Left lobe of liver (tissue), 2 donors: ENCODE data around the gene NEDD4L. TPM values are rescaled to one million over a fixed set of nuclear protein-coding genes. Genes with fewer than 3 reads are reported as not detected.

Experiments
- ATAC-seq: fragments of 200-7000 bp; cut with Tn5 transposase; one replicate; pipeline ENCODE4 v1.9.1; 2020; ENCODE audit warnings: mild to moderate bottlenecking, moderate library complexity
- DNase-seq: peaks from one replicate; pipeline ENCODE4 v3.0.0-alpha.2; 2020; ENCODE audit warnings: low spot score
- total RNA-seq: library from RNA; stranded (reverse); gene quantifications from one replicate; pipeline ENCODE4 v1.2.1, GENCODE V29; 2021
- donor health status: DM: no; HTN: no; CAD: no; lungs with moderate emphysema.
- donor health status: DM: no; HTN: yes; CAD: no.

The NEDD4L gene
- total RNA-seq, 1 donor from 2014 or later: 22.3 TPM

DNA sequence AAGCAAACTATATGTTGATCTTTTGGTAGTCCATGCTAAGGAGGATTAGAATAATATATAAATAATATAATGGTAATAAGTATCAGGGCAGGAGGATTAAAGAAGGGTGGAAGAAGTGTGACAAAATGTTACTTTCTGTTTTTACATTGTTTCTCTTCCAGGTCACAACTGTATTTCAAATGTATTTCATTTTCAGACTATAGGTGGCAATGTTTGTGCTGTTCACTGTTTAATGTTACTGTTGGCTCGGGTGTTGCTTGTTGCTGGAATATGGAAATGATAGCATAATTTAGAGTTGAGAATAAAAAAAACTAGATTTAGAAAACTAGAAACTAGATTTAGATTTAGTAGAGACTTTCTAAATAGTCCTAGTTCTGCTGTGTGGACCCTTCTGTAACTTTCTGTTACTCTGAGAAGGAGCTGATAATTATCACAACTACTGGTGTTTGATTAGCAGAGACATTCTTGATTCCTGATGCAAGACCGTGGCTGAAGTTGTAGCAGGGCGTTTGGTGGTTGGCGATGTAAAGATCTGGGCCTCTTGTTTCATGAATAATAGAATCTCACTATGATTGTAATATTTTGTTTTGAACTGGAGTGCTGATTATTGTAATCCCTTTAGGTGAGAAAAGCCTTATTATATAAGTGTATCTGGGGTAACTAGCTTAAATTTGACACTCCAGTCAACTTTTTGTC lies 7.9 kb downstream of the NEDD4L start:
- ATAC-seq: peak; percentile 68
- no peak for DNase-seq

DNA sequence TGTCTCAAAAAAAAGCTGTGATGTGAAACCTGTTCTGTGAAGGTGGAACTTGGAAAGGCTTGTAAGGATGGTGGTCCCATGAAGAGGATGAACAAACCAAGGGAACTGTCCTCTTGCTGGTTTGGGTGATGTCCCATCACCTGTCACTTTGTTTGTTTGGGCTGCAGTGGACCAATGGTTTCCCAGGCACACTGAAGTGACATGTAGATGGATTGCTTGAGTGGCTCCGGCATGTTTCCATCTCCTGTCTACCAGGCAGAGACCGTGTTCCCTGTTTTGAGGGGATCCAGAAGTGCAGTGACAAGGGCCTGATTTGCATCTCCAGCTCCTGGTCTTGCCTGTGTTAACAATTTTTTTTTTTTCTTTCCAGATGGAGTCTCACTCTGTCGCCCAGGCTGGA lies 8.9 kb downstream of the NEDD4L start:
- no peak for ATAC-seq
- DNase-seq: no peak

DNA sequence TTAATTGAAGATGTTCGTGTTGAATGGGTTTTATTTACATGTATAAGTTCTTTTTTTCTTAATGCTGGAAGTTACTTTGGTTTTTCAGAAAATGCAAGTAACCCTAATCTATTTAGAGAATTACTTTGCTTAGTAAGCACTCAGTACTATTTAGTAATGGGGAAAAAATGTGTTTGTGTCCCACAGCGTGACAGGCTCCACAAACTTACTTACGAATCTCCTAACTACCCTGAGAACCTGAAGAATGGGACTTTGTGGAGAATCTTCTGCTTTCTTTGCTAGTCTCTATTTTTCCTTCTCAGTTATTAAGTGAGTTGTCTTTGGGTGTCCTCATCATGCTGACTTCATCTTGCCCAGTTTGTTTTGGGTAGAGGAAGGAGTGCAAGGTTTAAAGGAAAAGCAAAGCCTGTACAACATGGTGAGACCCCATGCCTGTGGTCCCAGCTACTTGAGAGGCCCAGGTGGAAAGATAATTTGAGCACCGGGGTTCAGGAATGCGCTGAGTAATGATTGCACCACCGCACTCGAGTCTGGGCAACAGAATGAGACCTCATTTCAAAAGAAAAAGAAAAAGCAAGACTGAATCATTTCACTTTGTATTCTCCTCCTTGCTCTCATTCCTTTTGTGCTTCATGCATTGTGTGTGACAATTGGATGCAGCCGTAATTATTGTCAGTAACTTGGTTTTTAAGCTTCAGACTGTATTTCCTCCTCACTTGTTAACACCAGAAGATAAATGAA lies 10.2 kb downstream of the NEDD4L start:
- DNase-seq (no peak), ATAC-seq (peak; percentile 27)

DNA sequence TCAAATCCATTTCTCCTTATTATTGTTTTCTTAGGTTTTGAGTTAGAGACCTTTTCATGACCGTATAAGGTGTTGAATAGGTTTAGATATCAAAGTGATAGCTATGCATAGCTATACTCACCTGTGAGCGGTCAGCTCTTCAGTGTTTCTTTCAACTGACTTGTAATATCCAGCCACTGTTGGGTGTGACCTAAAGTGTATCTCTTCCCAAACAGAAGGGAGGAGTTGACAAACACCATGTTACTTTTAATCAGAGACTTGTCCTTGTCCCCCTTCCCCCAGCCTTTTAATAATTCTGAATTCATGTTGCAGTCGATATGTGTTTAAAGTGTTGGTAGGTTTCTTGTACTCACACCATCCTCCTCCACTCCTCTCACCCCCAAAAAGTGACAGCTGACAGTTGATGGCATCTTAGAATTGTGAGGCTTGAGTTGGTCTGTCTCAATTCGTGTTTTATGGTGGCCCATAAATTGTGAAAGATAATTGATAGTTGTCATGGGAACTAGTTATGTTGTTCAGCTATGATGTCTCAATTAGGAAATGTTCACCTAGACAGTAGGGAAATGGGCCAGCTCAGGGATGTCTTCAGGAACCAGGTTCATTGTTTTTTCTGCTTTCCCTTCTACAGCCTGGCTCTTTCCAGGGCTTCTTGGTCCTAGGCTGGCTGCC lies 12.0 kb downstream of the NEDD4L start:
- DNase-seq: no peak

DNA sequence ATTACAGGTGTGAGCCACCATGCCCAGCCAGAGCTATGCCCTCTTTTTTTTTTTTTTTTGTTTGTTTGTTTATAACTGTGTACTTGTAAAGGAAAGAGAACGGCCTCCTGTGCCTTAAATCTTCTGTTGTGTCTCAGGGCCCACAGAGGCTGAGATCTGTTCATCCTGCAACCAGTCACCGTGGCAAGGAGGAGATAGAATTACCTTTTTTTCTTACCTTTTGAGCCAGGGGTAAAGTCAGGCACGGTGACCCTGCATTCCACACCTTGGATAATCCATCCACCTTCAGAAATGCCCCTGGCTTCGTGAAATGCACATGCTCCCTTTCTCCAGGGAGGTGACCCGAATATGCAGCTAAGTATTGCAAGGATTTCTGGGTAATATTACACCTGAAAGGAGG lies 12.8 kb downstream of the NEDD4L start:
- DNase-seq: no peak
- peak; percentile 12 for ATAC-seq

More for the DNA sequence above, 12.0 kb downstream of the NEDD4L start:
- no peak for ATAC-seq

DNA sequence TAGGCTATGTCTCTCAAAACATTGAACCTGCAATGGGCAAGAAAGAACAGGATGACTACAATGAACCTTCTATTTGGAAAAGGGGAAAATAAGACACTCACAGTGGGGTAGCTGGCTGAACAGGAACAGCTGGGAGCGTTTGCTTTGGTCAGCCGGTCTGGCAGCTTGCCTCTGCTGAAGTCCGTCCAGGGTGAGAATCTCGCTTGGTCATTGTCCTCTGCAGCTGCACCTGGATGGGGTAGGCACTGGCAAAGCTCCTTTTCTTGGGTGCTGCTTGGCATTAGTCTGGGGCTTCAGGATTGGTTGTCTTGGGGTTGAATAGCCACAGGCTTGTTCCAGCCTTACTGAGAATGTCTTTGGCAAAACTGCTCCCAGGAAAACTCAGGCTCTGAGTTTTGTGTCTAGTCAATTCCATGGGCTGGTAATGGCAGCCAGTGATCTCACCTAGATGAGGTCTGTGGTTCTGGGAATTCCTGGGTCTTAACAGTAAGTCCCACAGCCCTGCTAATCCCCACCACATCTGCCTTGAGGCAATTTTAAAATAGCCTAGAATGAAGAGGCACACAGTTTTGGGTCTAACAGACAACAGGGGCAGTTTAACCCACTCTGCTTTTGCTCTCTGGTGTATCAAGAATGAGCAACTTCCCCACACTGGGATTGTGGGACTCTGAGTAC lies 13.4 kb downstream of the NEDD4L start:
- peak; percentile 79 for DNase-seq
- ATAC-seq: peak; percentile 97

DNA sequence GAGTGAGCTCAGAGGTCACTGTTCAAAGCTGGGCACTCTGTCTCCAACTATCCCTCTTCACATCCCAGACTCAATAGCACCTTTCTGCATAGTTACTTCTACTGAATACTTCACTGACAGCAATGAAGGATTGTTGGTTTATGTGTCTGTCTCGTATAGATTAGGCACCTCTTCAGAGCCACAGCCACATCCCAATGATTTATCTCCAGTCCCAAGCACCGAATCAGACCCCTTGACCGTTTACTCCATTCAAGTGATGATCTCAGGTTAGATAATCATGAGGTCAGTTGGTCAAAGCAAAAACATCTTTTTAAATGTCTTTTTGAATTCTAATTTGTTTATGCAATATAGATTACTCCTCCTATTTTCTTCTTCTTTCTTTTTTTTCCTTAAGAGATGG lies 14.7 kb downstream of the NEDD4L start:
- no peak for DNase-seq
- ATAC-seq: no peak

DNA sequence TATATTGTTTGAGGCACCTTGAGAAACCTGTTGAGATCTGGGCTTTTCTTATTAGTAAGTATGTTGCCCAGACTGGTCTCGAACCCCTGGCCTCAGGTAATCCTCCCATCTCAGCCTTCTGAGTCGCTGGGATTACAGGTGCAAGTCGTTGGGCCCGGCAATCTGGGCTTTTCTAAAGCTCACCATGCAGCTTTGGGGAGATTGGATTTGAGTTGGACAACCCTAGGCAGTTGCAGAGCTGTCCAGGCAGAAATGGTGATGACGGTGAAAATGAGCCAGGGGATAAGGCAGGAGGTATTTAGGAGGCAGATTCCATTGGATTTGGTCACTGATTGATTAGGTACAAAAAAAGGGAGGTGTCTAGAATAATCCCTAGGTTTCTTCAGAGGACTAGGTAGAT lies 16.2 kb downstream of the NEDD4L start:
- DNase-seq (no peak), ATAC-seq (no peak)

DNA sequence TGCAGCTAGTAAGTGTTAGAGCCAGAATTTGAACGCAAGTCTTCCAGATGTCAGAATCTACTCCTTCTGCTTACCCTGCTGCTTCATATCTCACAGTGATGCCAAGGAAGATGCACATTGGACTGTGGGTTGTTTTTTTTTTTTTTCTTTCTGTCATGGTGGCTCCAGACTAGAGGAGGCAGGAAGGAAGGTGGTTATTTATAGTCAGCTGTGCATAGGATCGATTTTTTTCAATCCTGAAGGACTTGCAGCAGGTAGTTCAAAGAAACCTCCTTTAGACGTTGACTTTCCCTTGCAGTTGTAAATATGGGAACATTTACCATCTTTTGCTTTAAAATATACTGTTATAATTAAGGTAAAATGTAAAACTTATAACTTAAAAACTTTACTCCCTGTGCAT lies 17.3 kb downstream of the NEDD4L start:
- ATAC-seq: no peak
- DNase-seq: no peak

DNA sequence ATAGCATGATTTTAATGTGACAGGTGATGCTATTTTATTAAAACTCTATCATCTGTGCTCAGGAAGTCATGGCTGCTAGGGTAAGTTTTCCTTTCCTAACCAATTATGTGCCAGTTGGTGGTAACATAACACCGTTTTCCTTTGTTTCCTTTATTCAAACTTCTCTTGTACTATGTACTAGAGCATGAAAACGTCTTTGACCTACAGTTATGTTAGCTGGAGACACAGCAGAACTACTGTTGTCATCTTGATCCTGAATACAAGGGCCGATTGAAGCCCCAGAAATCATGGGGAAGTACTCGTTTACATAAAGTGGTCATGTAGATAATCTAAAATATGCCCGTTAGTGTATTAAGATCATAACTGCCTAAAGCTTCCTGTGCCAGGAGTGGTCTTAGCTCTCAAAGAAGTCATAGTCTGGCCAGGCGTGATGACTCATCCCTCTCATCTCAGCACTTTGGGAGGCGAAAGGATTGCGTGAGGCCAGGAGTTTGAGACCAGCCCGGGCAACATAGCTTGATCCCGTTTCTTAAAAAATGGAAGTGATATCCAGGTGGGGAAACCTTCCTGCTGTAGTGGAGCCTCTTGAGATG lies 20.5 kb downstream of the NEDD4L start:
- DNase-seq: no peak
- no peak for ATAC-seq

DNA sequence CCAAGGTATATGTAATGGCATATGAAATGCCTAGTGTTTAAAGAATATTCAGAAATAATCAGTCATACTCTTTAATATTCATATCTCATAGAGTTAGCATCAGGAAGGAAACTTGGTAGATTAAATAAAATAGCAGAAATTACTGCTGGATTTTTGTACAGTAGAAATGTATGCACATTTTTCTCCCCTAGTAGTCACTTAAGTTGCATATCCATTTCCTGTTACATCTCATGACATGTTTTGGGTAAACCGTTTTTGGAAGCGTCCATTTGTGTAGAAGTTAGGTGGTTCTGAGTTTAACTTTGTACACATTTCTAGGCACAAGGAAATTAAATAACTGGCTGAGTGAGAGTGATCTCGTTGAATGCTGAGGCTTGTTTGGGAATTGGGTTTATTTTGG lies 21.9 kb downstream of the NEDD4L start:
- DNase-seq: no peak
- ATAC-seq: no peak

DNA sequence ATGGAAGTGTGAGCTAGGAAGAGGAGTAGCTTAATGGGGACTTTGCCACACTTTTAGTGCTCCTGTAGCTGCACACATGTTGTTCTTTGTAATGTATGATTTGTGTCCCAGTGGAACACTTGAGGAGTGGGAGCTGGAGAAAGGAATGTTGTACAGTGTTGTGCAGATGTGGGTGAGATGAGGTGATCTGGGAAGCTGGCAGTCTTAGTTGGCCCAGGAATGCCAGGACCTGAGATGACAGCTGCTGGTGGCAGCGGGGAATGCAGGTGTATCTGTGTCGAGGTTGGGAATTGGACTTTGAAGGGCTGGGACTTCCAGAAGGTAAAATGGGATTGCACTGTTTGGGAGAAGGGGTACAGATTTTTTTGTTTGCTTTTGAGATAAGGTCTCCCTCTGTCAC lies 23.6 kb downstream of the NEDD4L start:
- DNase-seq: peak; percentile 30

DNA sequence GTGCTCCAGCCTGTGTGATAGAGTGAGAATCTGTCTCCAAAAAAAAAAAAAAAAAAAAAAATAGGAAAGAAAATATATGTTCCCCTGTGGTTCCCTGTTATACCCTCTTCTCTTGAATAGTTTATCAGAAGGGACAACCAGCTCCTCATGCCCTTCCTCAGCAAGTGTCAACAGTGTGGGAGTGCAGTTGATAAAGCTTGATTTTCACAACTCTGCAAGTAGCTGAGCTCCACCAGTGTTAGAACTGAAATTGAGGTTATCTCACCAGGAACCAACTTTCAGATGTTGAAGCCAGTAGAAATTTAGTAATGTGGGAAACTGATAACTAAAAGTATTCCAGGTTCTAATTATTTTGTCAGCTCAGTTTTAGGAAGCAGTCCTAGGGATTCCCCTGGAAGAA lies 25.1 kb downstream of the NEDD4L start:
- no peak for DNase-seq
- peak; percentile 33 for ATAC-seq

More for the DNA sequence above, 23.6 kb downstream of the NEDD4L start:
- ATAC-seq: peak; percentile 81

DNA sequence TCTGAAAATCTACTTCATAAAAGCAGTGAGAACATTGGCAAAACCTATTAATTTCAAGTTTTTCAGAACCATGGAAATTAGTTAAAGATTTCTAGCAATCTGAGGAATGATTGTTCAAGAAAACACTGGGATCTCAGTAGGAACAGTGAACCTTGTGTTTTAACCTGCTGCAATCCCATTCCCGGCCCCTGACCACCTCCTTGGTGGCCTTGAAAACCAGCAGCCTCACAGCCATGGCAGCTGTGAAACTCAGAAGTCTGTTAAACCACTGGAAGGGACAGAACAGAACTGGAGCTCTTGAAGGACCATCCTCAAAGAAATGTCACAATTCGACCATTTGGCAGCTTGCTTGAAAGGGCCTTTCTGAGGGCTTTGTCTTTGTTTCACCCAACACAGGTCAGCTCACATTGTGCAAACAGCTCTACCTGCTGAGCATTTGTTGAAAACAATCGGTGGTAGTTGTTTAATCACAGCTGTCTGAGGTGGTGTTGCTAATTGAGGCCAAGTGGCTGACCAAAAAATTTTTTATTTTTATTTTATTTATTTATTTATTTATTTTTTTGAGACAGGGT lies 25.8 kb downstream of the NEDD4L start:
- ATAC-seq (no peak), DNase-seq (no peak)

DNA sequence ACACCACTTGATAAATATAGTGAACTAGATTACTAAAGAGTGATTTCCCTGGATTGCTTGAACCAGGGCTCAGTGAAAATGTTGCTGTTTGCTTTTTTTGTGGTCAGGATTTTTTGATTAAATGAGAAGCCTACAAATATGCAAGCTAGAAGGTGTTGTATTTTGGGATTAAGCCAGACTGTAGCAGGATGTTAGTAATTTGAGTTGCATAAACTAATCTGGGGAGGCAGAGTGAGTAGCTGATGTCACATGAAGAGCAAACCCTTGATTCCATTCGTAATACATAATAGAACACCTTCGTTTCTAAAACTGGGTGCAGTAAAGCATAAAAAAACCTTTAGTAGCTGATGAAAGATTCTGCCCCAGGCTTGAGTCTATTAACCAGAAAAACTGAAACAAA lies 32.0 kb downstream of the NEDD4L start:
- no peak for ATAC-seq
- no peak for DNase-seq

DNA sequence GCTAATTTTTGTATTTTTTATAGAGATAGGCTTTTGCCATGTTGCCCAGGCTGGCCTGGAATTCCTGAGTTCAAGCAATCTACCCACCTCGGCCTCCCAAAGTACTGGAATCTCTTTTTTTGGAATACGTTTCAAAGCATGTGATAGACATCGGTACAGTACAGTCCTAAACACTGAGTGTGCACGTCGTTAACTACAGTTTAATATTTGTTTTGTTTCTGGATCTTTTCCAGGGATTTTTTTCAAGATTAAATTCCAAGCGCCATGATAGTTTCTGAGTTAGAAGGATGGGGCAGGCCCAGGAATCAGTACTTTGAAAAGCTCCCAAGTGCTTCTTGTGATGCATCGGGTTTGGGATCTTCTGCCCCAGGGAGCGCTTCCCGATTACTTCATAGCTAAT lies 33.3 kb downstream of the NEDD4L start:
- DNase-seq (no peak), ATAC-seq (no peak)

DNA sequence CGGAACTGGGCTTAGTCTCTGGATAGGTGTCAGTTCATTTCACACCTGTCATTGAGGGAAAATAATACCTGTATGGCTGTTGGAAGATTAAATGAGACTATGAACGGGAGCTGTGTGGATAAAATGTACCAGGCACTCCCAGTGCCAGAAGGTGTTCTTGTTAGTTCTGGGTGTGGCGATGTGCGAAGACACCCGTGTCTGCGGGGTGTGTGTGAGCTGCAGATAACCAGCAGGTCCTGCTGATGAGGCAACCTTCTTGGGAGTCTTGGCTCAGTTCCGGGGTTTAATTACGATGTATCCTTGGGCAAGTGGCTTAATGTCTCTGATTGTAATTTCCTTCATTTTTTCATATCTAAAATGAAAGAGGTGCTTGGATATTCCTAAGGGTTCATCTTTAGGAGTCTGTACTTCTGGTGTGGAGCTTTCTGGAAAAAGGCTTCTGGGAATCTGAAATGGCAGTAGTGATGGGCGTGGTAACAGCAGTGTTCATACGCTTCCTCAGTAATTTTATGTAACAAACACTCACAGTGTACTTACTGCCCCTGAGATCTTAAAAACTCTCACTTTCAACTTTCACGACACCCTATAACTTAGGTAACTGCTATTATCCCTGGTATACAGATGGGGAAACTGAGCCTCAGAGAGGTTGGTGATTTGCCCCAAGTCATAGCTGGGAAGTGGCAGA lies 35.0 kb downstream of the NEDD4L start:
- ATAC-seq (no peak), DNase-seq (no peak)

DNA sequence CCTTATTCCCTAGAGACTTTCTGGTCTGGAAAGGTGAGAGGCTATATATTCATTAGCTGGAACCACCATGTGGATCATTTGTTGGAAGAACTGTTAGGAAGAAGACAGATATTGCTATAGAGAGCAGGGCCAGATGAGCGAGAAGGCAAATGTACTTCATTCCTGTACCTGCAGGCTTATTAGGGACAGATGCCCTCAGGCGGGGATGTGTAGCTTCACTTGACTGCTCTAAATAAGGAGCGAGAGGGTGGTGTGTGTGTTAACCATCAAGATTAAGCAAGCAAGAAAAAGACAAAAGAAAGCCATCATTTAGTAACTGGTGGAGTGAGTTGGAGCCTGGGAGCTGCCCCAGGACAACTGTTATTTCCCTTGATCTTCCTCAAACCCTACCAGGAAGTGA lies 36.4 kb downstream of the NEDD4L start:
- ATAC-seq (no peak), DNase-seq (no peak)

DNA sequence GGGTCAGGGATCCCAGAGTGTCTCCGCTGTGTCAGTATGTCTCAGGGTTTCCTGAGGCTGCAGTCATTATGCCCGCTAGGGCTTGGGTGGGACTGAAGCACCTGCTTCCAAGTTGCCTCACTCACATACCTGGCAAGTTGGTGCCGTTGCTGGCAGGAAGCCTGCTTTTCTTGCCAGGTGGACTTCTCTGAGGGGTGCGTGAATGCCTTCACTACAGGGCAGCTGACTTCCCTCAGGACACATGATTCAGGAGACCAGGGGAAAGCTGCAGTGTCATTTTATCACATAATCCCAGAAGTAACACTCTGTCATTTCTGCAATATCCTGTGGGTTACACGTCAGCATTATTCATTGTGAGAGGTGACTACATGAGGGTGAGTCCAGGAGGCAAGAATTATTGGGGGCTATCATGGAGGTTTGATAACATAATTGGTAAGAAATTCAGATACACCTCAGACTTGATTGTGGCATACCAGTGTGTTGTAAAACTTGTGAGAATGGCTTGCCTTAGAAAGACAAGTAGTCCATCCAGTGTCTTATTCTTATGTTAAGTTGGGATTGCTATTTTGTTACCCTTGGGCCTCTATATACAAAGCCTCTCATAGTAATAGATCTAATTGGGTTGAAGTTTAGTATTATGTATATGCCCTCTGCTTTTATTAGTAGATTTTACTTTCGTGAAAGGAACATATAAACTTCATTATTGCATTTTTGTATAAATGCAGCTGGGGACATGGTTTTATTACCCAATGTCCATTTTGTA lies 44.1 kb downstream of the NEDD4L start:
- DNase-seq: peak; percentile 83

More for the DNA sequence above, 44.1 kb downstream of the NEDD4L start:
- peak; percentile 79 for ATAC-seq
